ENCODE measurements around the gene RSAD1. TPM values are rescaled to one million over a fixed set of nuclear protein-coding genes. Genes with fewer than 3 reads are reported as not detected.

RSAD1 gene
- total RNA-seq, 1 donor from 2014 or later, result 40.8 TPM

- no peak overlapping the region for H3K27ac Mint-ChIP-seq
- TF ChIP-seq CTCF (IDR thresholded peaks at IDR 0.05; ENCODE audit: unreplicated experiment), result no peak
These were observed 35.7 kb downstream of the RSAD1 start for GRCh38 chr17:50514388-50514787.

GRCh38 chr17:50514936-50515702, 36.5 kb downstream of the RSAD1 start:
- TF ChIP-seq CTCF (IDR thresholded peaks at IDR 0.05; ENCODE audit: unreplicated experiment), result no peak
- H3K9me3 Mint-ChIP-seq, result no peaks in the 10 kb centered on the region
- H3K4me1 Mint-ChIP-seq, result peaks cover 25% of the 10 kb centered on the region
- no peak for DNase-seq (ENCODE audit: low spot score in 2 of 2, unreplicated experiment in 2 of 2)
- peaks cover 1% of the 10 kb centered on the region for H3K27me3 Mint-ChIP-seq (ENCODE audit: low read depth)
- H3K4me3 Mint-ChIP-seq, result no peak overlapping the region
- H3K36me3 Mint-ChIP-seq, result no peaks in the 10 kb centered on the region
- no peak overlapping the region for H3K27ac Mint-ChIP-seq

More at GRCh38 chr17:50514388-50514787, 35.7 kb downstream of the RSAD1 start:
- Mint-ChIP-seq H3K27me3 (ENCODE audit: low read depth) (peaks cover 1% of the 10 kb centered on the region), H3K36me3 (no peaks in the 10 kb centered on the region), H3K9me3 (no peaks in the 10 kb centered on the region), H3K4me3 (no peak overlapping the region), H3K4me1 (peaks cover 28% of the 10 kb centered on the region)
- no peak for DNase-seq (ENCODE audit: low spot score in 2 of 2, unreplicated experiment in 2 of 2)

- Mint-ChIP-seq H3K36me3 (no peaks in the 10 kb centered on the region), H3K4me1 (peaks cover 11% of the 10 kb centered on the region), H3K27ac (no peak overlapping the region), H3K9me3 (no peaks in the 10 kb centered on the region), H3K27me3 (ENCODE audit: low read depth) (peaks cover 1% of the 10 kb centered on the region), H3K4me3 (no peak overlapping the region)
- no peak for TF ChIP-seq CTCF (IDR thresholded peaks at IDR 0.05; ENCODE audit: unreplicated experiment)
- DNase-seq (ENCODE audit: low spot score in 2 of 2, unreplicated experiment in 2 of 2), result no peak
These were observed 38.4 kb downstream of the RSAD1 start for GRCh38 chr17:50517011-50517410.

GRCh38 chr17:50517504-50518383, 39.1 kb downstream of the RSAD1 start:
- H3K27ac Mint-ChIP-seq, result no peak overlapping the region
- H3K9me3 Mint-ChIP-seq, result no peaks in the 10 kb centered on the region
- H3K27me3 Mint-ChIP-seq (ENCODE audit: low read depth), result peaks cover 1% of the 10 kb centered on the region
- TF ChIP-seq CTCF (IDR thresholded peaks at IDR 0.05; ENCODE audit: unreplicated experiment), result no peak
- H3K4me3 Mint-ChIP-seq, result no peak overlapping the region
- DNase-seq (ENCODE audit: low spot score in 2 of 2, unreplicated experiment in 2 of 2), result no peak
- H3K4me1 Mint-ChIP-seq, result peaks cover 11% of the 10 kb centered on the region
- H3K36me3 Mint-ChIP-seq, result no peaks in the 10 kb centered on the region

GRCh38 chr17:50518384-50519023, 39.8 kb downstream of the RSAD1 start:
- Mint-ChIP-seq H3K4me3 (no peak overlapping the region), H3K36me3 (no peaks in the 10 kb centered on the region), H3K27me3 (ENCODE audit: low read depth) (peaks cover 1% of the 10 kb centered on the region), H3K27ac (peak overlapping the region; percentile 34), H3K4me1 (peaks cover 9% of the 10 kb centered on the region), H3K9me3 (no peaks in the 10 kb centered on the region)
- TF ChIP-seq CTCF (IDR thresholded peaks at IDR 0.05; ENCODE audit: unreplicated experiment), result no peak
- DNase-seq (ENCODE audit: low spot score in 2 of 2, unreplicated experiment in 2 of 2), result no peak

All from mesothelial cell of epicardium (in vitro differentiated cells).